ENCODE measurements around the gene TLE1. TPM values are rescaled to one million over a fixed set of nuclear protein-coding genes. Genes with fewer than 3 reads are reported as not detected.
"Not testable (repeated sequence)": the region's sequence is repeated elsewhere in the genome, so short reads cannot be mapped to it uniquely, and the experiment has no call there.

The TLE1 gene
- total and polyA plus RNA-seq, 9 donors: 25.8 to 58.1 (median 41.1) TPM

DNA sequence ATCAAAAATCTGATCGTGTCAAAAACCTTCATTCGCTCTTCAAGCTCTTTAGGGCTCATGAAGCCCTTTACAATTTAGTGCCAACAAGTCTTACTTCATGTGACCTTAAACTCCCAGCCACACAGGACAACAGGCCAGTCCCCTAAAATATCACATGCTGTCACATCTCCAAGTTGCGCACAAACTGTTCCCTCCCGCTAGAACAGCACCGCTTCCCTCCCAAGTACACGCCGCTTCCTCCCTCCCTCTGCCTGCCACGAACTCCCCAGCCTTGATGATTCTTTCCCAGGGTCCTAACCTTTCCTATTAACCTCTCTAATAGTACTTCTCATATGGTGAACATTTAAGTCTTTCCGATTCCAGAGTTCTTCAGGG is 91.2 kb downstream of the TLE1 start:
- 85 to 92% (median 91%) methylated on average over 9 of the region's 9 CpGs for WGBS, 3 donors
- no peaks in the 10 kb centered on the region for H3K9me3 ChIP-seq
- no peak overlapping the region for H3K27ac ChIP-seq
- peaks cover 1% of the 10 kb centered on the region for H3K4me1 ChIP-seq (ENCODE audit: insufficient read depth)
- intact Hi-C loops (cut with DNase I): no loop called here
- no peaks in the 10 kb centered on the region for H3K27me3 ChIP-seq
- no peaks in the 10 kb centered on the region for H3K36me3 ChIP-seq
- TF ChIP-seq, protein P1, sequence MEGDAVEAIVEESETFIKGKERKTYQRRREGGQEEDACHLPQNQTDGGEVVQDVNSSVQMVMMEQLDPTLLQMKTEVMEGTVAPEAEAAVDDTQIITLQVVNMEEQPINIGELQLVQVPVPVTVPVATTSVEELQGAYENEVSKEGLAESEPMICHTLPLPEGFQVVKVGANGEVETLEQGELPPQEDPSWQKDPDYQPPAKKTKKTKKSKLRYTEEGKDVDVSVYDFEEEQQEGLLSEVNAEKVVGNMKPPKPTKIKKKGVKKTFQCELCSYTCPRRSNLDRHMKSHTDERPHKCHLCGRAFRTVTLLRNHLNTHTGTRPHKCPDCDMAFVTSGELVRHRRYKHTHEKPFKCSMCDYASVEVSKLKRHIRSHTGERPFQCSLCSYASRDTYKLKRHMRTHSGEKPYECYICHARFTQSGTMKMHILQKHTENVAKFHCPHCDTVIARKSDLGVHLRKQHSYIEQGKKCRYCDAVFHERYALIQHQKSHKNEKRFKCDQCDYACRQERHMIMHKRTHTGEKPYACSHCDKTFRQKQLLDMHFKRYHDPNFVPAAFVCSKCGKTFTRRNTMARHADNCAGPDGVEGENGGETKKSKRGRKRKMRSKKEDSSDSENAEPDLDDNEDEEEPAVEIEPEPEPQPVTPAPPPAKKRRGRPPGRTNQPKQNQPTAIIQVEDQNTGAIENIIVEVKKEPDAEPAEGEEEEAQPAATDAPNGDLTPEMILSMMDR (IDR thresholded peaks at IDR 0.05): no peak
- TF ChIP-seq EP300 (IDR thresholded peaks at IDR 0.05) (no peak), POLR2A (IDR thresholded peaks at IDR 0.05) (no peak)
- no peak for DNase-seq
- H3K4me3 ChIP-seq: no peak overlapping the region

DNA sequence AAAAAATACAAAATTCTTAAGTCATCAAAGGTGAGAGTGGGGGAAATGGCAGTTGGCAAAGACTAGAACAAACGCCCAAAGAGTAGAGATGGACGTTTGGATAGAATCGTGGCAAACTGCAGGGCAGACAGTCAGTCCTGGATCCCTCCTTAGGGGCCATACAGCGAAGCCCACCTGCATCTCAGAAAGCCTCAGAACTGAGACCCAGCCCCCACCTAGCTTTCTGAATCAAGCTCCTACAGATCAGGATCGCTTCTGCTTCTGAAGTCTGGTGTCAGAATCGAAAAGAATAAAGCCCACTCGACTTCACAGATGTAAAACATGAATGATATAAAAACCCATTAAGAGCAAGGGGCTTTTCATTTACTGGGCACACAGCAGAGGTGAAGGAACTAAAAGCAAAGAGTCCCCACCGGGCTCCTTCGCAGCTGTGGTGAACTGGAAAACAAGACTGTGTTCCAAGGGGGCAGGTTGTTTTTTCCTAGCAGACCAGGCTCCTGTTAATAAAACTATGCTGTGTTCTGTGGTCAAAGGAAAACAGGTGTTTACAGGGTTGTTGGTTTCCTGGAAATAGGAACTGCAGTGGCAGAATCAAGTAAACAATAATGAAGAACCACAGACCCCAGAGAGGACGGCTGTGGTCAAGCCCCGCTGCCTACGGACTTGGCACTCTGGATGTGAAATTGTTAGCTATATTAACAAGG is 91.8 kb downstream of the TLE1 start:
- intact Hi-C loops (cut with DNase I): no loop called here
- Histone ChIP-seq H3K27me3 (no peaks in the 10 kb centered on the region), H3K27ac (no peak overlapping the region), H3K9me3 (no peaks in the 10 kb centered on the region), H3K4me1 (ENCODE audit: insufficient read depth) (peaks cover 1% of the 10 kb centered on the region), H3K36me3 (no peaks in the 10 kb centered on the region), H3K4me3 (no peak overlapping the region)
- 80 to 86% (median 82%) methylated on average over 12 of the region's 12 CpGs for WGBS, 3 donors
- DNase-seq: no peak
- TF ChIP-seq, protein P1 (IDR thresholded peaks at IDR 0.05): no peak
- TF ChIP-seq POLR2A (IDR thresholded peaks at IDR 0.05): no peak
- TF ChIP-seq EP300 (IDR thresholded peaks at IDR 0.05): no peak

DNA sequence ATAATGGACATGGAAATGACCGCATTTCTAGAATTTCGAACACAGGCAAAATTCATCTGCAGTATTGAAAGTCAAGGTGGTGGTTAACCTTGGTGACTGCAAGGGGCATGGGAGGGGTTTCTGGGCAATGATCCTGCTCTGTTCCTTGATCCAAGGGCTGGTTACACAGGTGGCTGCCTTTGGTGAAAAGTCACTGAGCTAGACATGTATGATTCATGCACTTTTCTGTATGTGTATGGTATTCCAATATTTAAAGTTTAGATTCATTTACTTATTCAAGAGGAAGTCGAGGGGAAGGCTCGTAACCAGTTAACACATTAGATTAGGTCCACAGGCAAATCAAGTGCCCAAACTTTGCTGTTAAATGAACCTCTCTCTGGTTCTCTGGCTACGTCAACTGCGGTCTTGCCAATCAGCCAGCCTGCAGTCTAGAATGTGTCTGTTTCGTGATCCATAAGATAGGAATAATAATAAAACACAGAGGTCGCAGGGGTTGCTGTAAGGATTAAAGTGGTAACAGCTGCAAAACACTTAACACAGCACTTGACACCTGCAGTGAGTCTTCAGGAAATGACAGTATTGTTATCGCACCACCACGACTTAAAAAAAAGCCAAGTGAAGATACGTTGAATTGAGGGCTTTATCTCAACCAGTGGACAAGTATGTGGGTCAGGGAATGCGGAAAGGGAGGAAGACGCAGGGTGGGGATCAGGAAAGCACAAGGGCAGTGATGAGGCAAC is 92.5 kb downstream of the TLE1 start:
- H3K27me3 ChIP-seq: no peaks in the 10 kb centered on the region
- peaks cover 1% of the 10 kb centered on the region for H3K4me1 ChIP-seq (ENCODE audit: insufficient read depth)
- H3K9me3 ChIP-seq: no peaks in the 10 kb centered on the region
- H3K4me3 ChIP-seq: no peak overlapping the region
- no peak for DNase-seq
- H3K27ac ChIP-seq: no peak overlapping the region
- 86 to 90% (median 88%) methylated on average over 13 of the region's 13 CpGs for WGBS, 3 donors
- TF ChIP-seq EP300 (IDR thresholded peaks at IDR 0.05) (no peak), POLR2A (IDR thresholded peaks at IDR 0.05) (no peak)
- TF ChIP-seq, protein P1 (IDR thresholded peaks at IDR 0.05): no peak
- no peaks in the 10 kb centered on the region for H3K36me3 ChIP-seq
- intact Hi-C loops (cut with DNase I): no loop called here

DNA sequence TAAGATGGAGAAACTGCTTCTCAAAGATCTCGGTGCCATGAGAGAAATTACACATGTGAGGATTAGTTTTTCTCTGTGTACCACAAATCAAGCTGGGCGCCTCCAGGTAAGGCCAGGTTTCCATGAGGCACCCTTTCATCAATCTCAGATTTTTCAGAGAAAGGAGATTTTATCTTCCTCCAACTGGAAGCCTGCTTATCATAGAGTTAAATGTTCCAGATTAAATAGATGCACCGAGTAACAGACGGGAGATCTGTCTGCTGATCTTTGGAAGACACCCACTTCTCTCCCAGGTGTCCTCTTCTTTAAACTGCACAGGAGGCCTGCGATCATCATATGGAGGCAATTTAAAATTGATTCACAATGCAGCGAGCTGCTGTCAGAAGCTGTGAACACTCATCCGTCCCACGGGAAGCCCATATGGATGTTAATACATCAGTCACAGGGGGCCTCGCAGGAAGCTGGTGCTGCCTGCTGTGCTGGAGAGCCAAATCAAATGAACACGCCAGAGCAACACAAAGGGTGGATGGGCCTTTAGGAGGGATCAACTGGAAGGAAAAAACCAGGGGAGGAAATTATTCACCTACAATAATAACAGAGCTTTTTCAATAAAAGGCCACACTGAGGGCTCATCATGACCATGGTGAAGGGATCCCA is 93.3 kb downstream of the TLE1 start:
- Histone ChIP-seq H3K4me1 (ENCODE audit: insufficient read depth) (peaks cover 1% of the 10 kb centered on the region), H3K4me3 (no peak overlapping the region), H3K27me3 (no peaks in the 10 kb centered on the region), H3K9me3 (no peaks in the 10 kb centered on the region), H3K27ac (no peak overlapping the region), H3K36me3 (no peaks in the 10 kb centered on the region)
- TF ChIP-seq, protein P1 (IDR thresholded peaks at IDR 0.05): no peak
- TF ChIP-seq POLR2A (IDR thresholded peaks at IDR 0.05) (no peak), EP300 (IDR thresholded peaks at IDR 0.05) (no peak)
- intact Hi-C loops (cut with DNase I): no loop called here
- no peak for DNase-seq
- 88 to 89% (median 88%) methylated on average over 10 of the region's 10 CpGs for WGBS, 3 donors

DNA sequence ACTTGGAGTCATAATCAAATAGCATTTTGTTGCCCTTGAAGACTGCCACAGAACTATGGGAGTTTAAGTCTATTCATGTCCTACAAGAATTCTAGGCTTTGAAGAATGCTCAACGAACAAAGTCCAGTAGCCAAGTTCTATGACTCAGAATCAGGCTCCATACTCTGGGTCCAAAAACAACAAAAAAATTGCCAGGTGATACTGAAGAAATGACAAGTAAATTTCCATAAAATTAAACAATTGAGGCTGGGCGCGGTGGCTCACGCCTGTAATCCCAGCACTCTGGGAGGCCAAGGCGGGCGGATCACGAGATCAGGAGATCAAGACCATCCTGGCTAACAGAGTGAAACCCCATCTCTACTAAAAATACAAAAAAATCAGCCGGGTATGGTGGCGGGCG is 94.1 kb downstream of the TLE1 start:
- DNase-seq; H3K4me1 ChIP-seq (ENCODE audit: insufficient read depth); H3K9me3 ChIP-seq; intact Hi-C loops (cut with DNase I); H3K36me3 ChIP-seq; H3K27me3 ChIP-seq; H3K4me3 ChIP-seq; H3K27ac ChIP-seq: not testable (repeated sequence)
- 88 to 91% (median 89%) methylated on average over 10 of the region's 10 CpGs for WGBS, 3 donors
